Naive thymus-derived CD8-positive, alpha-beta T cell (primary cell): ENCODE measurements around the gene PRKCQ. TPM values are rescaled to one million over a fixed set of nuclear protein-coding genes. Genes with fewer than 3 reads are reported as not detected.

Experiments used
- ATAC-seq, 2 donors: fragments of 150-1000 bp; cut with Tn5 transposase in 1 of 2; sonication (Bioruptor Pico), chemical (Tn5 transposase) in 1 of 2; 1 replicate in 1 of 2; 2 replicates in 1 of 2; pipeline ENCODE4 v1.10.0; 2021; ENCODE audit warnings: mild to moderate bottlenecking in 2 of 2, moderate library complexity in 2 of 2
- POLR2A ChIA-PET: fragments of 350-600 bp; sonication (Branson Sonifier 250); formaldehyde crosslinking; loops from one replicate; lab custom pipeline; 2021; ENCODE audit warnings: antibody characterized with exemption; lab: Charles Lee
- DNase-seq, 10 donors: peaks; one replicate each; pipeline versions ENCODE4 v3.0.0 to v3.0.0-alpha.2; 2020 to 2022
- H3K27ac Mint-ChIP-seq, 10 donors: one replicate each; pipeline ENCODE4 v1.8.0; 2020 to 2022; ENCODE audit warnings: mild to moderate bottlenecking in 10 of 10, mixed read lengths in 10 of 10, moderate library complexity in 4 of 10, inconsistent platforms in 1 of 10
- H3K27me3 Mint-ChIP-seq, 5 donors: one replicate each; pipeline ENCODE4 v1.8.0; 2021 to 2022; ENCODE audit warnings: mixed read lengths in 5 of 5
- H3K36me3 Mint-ChIP-seq, 3 donors: one replicate each; pipeline ENCODE4 v1.8.0; 2020 to 2022; ENCODE audit warnings: mixed read lengths in 3 of 3, mild to moderate bottlenecking in 2 of 3, inconsistent platforms in 1 of 3
- H3K4me1 Mint-ChIP-seq, 4 donors: one replicate each; pipeline ENCODE4 v1.8.0; 2021 to 2022; ENCODE audit warnings: mixed read lengths in 4 of 4
- H3K4me3 Mint-ChIP-seq, 10 donors: one replicate each; pipeline ENCODE4 v1.8.0; 2020 to 2022; ENCODE audit warnings: mild to moderate bottlenecking in 10 of 10, mixed read lengths in 10 of 10, moderate library complexity in 6 of 10, inconsistent platforms in 1 of 10
- H3K9me3 Mint-ChIP-seq, 9 donors: one replicate each; pipeline ENCODE4 v1.8.0; 2020 to 2022; ENCODE audit warnings: mixed read lengths in 9 of 9, mild to moderate bottlenecking in 3 of 9, inconsistent platforms in 1 of 9, moderate library complexity in 1 of 9
- polyA plus RNA-seq, 3 donors: library from polyadenylated mRNA; unstranded; fragments of 300-500 nt; fragmentation: Illumina TruSeq; gene quantifications; one replicate each; pipeline ENCODE4 v1.2.3, GENCODE V29; 2021
- total RNA-seq, 8 experiments: library from RNA in 2 of 8; stranded (reverse) in 2 of 8; gene quantifications; one replicate each; pipeline ENCODE4 v1.2.3 and lab custom pipeline; 2021 to 2026

Gene PRKCQ
- total and polyA plus RNA-seq, 5 experiments from 2014 or later, result 30.9 to 60.0 (median 51.6) TPM

DNA sequence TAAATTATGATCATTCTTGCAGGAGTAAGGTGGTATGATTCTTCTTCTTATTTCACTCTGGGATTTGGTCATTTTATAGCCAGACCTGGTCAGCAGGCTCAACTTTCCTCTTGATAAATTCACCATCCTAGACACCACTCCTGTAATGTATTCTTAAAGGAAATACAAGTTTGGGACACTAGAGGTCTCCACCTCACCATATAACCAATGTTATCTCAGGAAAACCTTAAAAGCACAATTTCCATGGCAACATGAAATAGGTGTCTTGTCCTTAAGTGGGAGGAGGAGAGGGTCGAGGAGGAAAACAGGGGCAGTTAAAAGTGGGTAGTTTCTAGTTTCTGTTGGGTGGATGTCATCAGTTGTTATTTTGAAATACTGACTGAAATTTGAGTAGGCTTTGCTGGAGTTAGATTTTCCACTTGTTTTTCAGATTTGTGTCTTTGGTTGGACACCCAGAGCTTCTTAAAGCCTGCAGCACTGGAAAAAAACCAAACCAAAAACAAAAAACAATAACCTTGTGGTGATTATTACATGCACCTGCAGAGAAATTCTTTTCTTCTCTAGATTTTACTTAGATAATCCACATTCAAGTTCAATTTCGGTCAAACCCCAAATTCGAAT lies 163.1 kb downstream of the PRKCQ start:
- DNase-seq (peak in 4 of 10 donors; percentile 14 to 61 (median 58)), ATAC-seq (peak; percentile 68 to 69)
- Mint-ChIP-seq H3K36me3 (peaks cover 0 to 4% (median 0%) of the 10 kb centered on the region in 3 donors), H3K27ac (no peak overlapping the region), H3K9me3 (no peaks in the 10 kb centered on the region), H3K27me3 (no peaks in the 10 kb centered on the region), H3K4me3 (no peak overlapping the region), H3K4me1 (peaks cover 0 to 2% (median 0%) of the 10 kb centered on the region in 4 donors)
- POLR2A ChIA-PET, result interaction anchor here (0.6 kb wide), 1 partner anchor 232 kb away, joined by 3 read pairs; no protein-coding TSS in a partner anchor

DNA sequence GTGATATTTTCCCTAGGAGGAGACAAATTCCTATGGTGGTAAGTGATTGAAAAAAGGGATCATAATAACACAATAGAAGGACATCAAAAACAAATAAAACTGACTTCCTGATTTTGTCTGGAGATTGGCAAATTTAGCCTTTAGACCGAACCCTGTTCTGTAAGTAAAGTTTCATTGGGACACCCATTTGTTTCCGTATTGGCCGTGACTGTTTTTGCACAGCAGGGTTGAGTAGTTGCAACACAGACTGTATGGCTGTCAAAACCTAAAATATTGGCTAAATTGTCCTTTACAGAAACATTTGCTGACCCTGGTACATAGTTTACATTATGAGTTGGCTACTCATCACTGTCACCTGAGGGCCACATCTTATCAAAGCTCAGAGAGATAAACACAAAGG lies 168.6 kb downstream of the PRKCQ start:
- no peak overlapping the region for H3K4me3 Mint-ChIP-seq
- no peaks in the 10 kb centered on the region for H3K9me3 Mint-ChIP-seq
- H3K27ac Mint-ChIP-seq, result peak overlapping the region in 4 of 10 donors; percentile 9 to 89 (median 77)
- DNase-seq (no peak), ATAC-seq (no peak)
- peaks cover 15 to 39% (median 29%) of the 10 kb centered on the region in 4 donors for H3K4me1 Mint-ChIP-seq
- no peaks in the 10 kb centered on the region for H3K27me3 Mint-ChIP-seq
- POLR2A ChIA-PET, result interaction anchor here (0.6 to 1.2 kb wide), 4 partner anchors 16 to 303 kb away, joined by 3 to 7 read pairs (median 4); no protein-coding TSS in a partner anchor
- no peaks in the 10 kb centered on the region for H3K36me3 Mint-ChIP-seq

DNA sequence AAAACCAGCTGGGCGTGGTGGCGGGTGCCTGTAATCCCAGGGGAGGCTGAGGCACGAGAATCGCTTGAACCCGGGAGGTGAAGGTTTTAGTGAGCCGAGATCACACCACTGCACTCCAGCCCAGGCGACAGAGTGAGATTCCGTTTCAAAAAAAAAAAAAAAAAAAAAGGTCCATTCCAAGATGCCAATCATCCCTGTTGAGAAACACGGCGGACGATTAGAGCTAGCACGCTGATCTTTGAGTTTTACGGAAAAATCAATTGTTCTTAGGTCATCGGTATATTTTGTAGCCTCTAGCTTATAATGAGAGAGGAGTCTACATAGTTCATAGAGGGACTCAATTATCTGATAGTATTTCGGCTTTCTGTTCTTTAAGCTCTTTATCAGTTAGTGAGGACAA lies 169.2 kb downstream of the PRKCQ start:
- peaks cover 15 to 39% (median 29%) of the 10 kb centered on the region in 4 donors for H3K4me1 Mint-ChIP-seq
- no peaks in the 10 kb centered on the region for H3K36me3 Mint-ChIP-seq
- POLR2A ChIA-PET, result interaction anchor here (0.6 to 2.8 kb wide), 7 partner anchors 9 to 726 kb away, joined by 3 to 19 read pairs (median 5); partner anchors contain the start of genes PFKFB3 and TASOR2
- ATAC-seq (no peak), DNase-seq (no peak)
- peak overlapping the region; percentile 84 to 94 (median 91) for H3K27ac Mint-ChIP-seq
- H3K4me3 Mint-ChIP-seq, result peak overlapping the region in 1 of 10 donors; percentile 54
- no peaks in the 10 kb centered on the region for H3K27me3 Mint-ChIP-seq
- H3K9me3 Mint-ChIP-seq, result no peaks in the 10 kb centered on the region

DNA sequence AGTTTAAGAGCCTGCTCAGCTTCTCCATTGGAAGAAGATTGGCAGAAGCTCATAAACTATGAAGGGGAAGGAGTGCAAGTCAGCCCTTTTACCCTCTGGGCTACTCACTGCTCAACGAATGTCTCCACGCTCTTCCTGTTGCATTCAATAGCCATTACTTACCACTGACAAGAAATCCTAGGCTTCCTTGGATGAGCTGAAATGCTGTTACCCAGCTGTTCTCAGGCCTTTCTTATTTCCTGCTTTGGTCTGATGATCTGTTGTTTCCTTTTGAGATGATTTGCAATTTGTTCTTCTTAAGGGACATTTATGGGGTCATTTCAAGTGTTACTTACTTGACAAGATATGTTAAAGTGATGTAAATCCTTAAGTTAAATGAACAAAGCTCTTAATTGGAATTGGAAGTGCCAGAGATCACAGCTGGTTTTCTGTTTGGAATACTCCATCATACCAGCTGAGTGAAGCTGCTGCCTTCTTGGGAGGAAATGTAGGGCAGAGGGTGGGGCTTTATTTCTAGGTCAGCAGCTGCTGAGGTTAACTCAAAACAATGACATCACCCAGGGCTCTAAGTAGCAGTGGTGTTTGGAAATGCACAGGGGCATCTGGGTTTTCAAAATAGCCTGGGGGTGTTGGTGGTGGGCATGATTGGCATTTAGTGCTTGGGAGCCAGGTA lies 170.0 kb downstream of the PRKCQ start:
- POLR2A ChIA-PET, result interaction anchor here (0.6 to 2.8 kb wide), 7 partner anchors 9 to 725 kb away, joined by 3 to 19 read pairs (median 5); partner anchors contain the start of genes PFKFB3 and TASOR2
- Mint-ChIP-seq H3K27me3 (no peaks in the 10 kb centered on the region), H3K4me3 (peak overlapping the region; percentile 13 to 74 (median 54)), H3K27ac (peak overlapping the region; percentile 84 to 94 (median 91)), H3K36me3 (no peaks in the 10 kb centered on the region), H3K4me1 (peaks cover 15 to 39% (median 29%) of the 10 kb centered on the region in 4 donors), H3K9me3 (no peaks in the 10 kb centered on the region)
- DNase-seq (peak in 8 of 10 donors; percentile 9 to 78 (median 46)), ATAC-seq (peak; percentile 92 to 97)

DNA sequence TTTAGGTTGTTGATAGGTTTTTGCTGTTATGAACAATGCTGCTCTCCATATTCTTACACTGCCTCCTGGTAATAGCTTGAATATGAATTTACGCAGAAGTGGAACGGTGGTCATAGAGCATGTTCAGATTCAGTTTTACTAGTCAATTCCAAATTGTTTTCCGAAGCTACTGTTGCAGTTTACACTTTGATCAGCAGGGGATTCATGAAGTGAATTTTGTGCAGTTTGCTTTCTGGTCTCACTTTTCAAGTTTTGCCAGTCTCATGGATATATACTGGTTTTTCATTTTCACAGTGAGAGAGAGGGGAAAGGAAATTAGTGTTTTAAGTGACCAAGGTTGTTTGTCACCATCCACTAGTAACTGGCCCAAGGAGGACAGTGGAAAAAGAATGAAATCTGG lies 171.3 kb downstream of the PRKCQ start:
- POLR2A ChIA-PET, result interaction anchor here (0.5 to 2.8 kb wide), 4 partner anchors 105 to 265 kb away, joined by 3 to 19 read pairs (median 4); partner anchors contain the start of gene PFKFB3
- no peak for DNase-seq
- H3K4me1 Mint-ChIP-seq, result peaks cover 15 to 39% (median 29%) of the 10 kb centered on the region in 4 donors
- peaks cover 0 to 4% (median 0%) of the 10 kb centered on the region in 5 donors for H3K27me3 Mint-ChIP-seq
- no peak for ATAC-seq
- no peaks in the 10 kb centered on the region for H3K36me3 Mint-ChIP-seq
- peak overlapping the region in 7 of 10 donors; percentile 5 to 81 (median 26) for H3K27ac Mint-ChIP-seq
- H3K9me3 Mint-ChIP-seq, result no peaks in the 10 kb centered on the region
- H3K4me3 Mint-ChIP-seq, result peak overlapping the region in 1 of 10 donors; percentile 8

DNA sequence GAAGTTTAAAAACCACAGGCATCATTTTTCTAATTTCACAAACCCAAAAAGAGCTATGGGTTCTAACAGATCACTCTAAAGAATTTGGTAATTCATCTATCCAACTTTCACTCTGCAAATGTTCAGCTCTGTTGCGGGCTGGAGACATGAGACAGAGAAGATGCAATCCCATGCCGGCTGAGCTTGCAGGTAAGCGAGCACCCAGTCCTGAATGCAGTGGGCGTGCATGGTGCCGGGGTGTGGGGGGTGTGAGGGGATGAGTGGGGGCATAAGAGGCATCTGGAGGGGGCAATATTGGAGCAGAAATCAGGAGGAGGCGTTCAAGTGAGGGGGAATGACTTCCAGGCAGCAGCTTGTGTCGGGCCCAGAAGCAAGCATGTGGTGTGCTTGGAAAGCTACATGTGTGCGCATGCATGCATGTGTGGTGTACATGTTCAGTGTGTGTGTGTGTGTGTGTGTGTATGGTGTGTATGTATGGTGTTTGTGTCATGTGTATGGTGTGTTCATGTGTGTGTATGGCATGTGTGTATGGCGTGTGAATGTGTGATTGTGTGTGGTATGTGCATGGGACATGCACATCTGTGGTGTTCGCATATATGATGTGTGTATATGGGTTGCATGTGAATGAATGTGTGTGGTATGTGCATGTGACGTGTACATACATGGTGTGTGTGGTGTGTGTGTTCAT lies 172.9 kb downstream of the PRKCQ start:
- no peak for ATAC-seq
- no peak for DNase-seq
- H3K4me3 Mint-ChIP-seq, result peak overlapping the region in 3 of 10 donors; percentile 19 to 57 (median 36)
- no peaks in the 10 kb centered on the region for H3K9me3 Mint-ChIP-seq
- peaks cover 17 to 43% (median 32%) of the 10 kb centered on the region in 4 donors for H3K4me1 Mint-ChIP-seq
- peaks cover 0 to 4% (median 0%) of the 10 kb centered on the region in 5 donors for H3K27me3 Mint-ChIP-seq
- H3K36me3 Mint-ChIP-seq, result no peaks in the 10 kb centered on the region
- H3K27ac Mint-ChIP-seq, result peak overlapping the region in 2 of 10 donors; percentile 0 to 72
- POLR2A ChIA-PET, result interaction anchor here (0.9 to 2.8 kb wide), 4 partner anchors 8 to 205 kb away, joined by 3 to 14 read pairs (median 4); partner anchors contain the start of gene PFKFB3

DNA sequence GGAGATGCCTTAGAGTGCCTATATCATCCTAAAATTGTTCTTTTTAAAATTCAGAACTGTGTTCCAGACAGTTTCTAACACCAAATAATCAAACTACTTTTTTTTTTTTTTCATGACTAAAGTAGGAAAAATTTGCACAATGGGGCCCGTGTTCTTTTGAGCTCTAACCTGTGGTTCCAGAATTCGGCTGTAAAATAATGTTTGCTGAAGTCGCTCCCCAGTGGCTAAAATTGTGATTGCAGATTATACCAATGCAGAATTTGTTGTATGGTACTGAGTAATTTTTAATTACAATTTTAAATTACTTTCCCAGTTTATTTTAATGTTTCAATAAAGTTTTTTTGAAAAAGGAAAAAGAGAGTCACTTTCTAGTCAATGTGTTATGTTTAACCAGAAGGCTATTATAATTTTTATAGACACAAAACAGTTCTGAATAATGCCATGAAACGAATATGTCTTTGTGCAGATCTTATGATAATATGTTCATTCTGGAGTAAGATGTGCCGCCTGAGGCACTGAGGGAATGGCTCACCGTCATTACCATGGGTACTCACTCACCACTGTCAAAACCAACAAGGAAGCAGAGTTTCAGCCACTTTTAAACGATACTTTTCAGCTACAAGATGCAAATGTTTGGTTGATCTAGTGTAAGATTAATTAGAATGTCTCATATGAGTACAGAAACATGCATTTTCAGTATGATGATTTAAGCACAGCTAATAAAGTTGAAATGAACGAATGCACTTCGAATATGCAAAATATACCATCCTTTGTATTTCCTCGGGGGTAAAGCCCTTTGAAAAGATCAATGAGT lies 173.6 kb downstream of the PRKCQ start:
- Mint-ChIP-seq H3K9me3 (no peaks in the 10 kb centered on the region), H3K36me3 (no peaks in the 10 kb centered on the region), H3K4me1 (peaks cover 23 to 47% (median 37%) of the 10 kb centered on the region in 4 donors), H3K27me3 (peaks cover 0 to 4% (median 0%) of the 10 kb centered on the region in 5 donors), H3K27ac (peak overlapping the region in 3 of 10 donors; percentile 0 to 72 (median 66)), H3K4me3 (peak overlapping the region in 3 of 10 donors; percentile 3 to 57 (median 19))
- DNase-seq, result peak in 3 of 10 donors; percentile 27 to 40 (median 40)
- ATAC-seq, result no peak
- POLR2A ChIA-PET, result interaction anchor here (0.8 to 2.8 kb wide), 8 partner anchors 9 to 271 kb away, joined by 3 to 14 read pairs (median 3); partner anchors contain the start of gene PFKFB3

DNA sequence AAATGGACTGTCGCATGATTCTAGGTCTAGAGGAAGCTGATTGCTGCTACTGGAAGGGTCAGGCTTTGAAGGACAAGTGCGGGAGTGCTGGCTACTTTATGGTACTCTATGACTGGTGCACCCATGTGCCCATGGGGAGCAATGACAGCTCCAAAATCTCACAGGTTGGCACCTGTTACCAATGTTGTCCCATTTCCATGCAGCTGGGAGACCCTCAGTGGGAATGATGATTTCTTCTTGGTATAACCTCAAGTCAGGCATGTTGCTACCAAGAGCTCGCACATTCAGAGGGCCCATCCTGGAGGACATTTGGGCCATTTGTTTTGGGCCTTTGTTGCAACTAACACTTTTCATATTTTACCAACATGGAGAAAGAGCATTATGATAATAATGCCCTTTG lies 174.4 kb downstream of the PRKCQ start:
- ATAC-seq (no peak), DNase-seq (no peak)
- Mint-ChIP-seq H3K27me3 (peaks cover 0 to 4% (median 0%) of the 10 kb centered on the region in 5 donors), H3K4me1 (peaks cover 23 to 47% (median 35%) of the 10 kb centered on the region in 4 donors), H3K27ac (peak overlapping the region in 1 of 10 donors; percentile 9), H3K36me3 (no peaks in the 10 kb centered on the region), H3K9me3 (no peaks in the 10 kb centered on the region), H3K4me3 (no peak overlapping the region)
- POLR2A ChIA-PET, result interaction anchor here (0.8 to 2.8 kb wide), 7 partner anchors 23 to 272 kb away, joined by 3 to 14 read pairs (median 3); partner anchors contain the start of gene PFKFB3

DNA sequence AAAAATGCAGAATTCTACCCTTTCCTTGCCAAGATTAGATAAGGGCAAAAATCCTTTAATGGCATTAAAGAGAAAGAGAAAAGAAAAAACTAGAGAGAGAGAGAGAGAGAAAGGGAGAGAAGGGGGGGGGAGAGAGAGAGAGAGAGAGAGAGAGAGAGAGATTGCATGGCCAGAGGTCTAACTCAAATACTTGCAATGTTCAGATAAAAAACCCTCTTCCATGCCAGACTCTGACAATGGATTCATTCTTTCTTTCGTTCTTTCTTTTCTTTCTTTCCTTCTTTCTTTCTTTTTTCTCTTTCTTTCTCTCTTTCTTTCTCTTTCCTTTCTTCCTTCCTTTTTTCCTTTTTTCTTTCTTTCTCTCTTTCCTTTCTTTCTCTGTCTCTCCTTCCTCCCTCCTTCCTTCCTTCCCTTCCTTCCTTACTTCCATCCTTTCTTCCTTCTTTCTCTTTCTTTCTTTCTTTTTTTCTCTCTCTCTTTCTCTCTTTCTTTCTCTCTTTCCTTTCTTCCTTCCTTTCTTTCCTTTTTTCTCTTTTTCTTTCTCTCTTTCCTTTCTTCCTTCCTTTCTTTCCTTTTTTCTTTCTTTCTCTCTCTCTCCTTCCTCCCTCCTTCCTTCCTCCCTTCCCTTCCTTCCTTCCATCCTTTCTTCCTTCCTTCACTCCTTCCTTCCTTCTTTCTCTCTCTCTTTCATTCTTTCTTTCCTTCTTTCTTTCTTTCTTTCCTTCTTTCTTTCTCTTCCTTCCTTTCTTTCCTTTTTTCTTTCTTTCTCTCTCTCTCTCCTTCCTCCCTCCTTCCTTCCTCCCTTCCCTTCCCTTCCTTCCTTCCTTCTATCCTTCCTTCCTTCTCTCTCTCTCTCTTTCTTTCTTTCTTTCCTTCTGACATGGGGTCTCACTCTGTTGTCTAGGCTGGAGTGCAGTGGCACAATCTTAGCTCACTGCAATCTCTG lies 175.7 kb downstream of the PRKCQ start:
- H3K4me1 Mint-ChIP-seq, result peaks cover 14 to 47% (median 23%) of the 10 kb centered on the region in 4 donors
- DNase-seq, result no peak
- H3K4me3 Mint-ChIP-seq, result no peak overlapping the region
- H3K27me3 Mint-ChIP-seq, result peaks cover 0 to 4% (median 0%) of the 10 kb centered on the region in 5 donors
- no peak for ATAC-seq
- no peaks in the 10 kb centered on the region for H3K9me3 Mint-ChIP-seq
- no peaks in the 10 kb centered on the region for H3K36me3 Mint-ChIP-seq
- POLR2A ChIA-PET, result interaction anchor here (1.6 to 2.8 kb wide), 3 partner anchors 202 to 241 kb away, joined by 4 to 14 read pairs (median 5); partner anchors contain the start of gene PFKFB3
- peak overlapping the region in 3 of 10 donors; percentile 60 to 84 (median 73) for H3K27ac Mint-ChIP-seq

DNA sequence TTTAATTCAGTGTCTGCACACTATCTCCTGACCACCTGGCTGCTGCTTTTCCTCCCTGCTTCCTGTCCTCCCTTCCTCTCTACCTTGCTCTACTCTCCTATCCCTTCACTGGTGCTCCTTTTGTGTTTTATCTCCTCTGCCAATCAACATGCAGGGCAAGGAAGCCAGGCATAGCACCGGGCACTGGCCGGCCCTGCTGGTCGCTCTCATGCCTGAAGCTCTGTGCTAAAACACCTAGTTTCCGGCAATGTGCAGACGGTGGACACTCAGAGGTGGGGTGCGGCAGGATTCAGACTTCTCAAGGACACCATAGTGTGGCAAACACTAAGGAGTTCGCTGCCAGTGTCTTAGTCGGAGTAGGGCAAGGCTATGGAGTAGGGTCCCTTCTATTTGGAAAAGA lies 177.1 kb downstream of the PRKCQ start:
- Mint-ChIP-seq H3K27me3 (peaks cover 0 to 4% (median 0%) of the 10 kb centered on the region in 5 donors), H3K4me3 (no peak overlapping the region), H3K4me1 (peaks cover 12 to 50% (median 18%) of the 10 kb centered on the region in 4 donors), H3K27ac (peak overlapping the region in 1 of 10 donors; percentile 86), H3K36me3 (no peaks in the 10 kb centered on the region), H3K9me3 (no peaks in the 10 kb centered on the region)
- POLR2A ChIA-PET, result interaction anchor here (1.4 to 5.2 kb wide), 5 partner anchors 55 to 296 kb away, joined by 4 to 61 read pairs (median 6); partner anchors contain the start of gene PFKFB3
- ATAC-seq (no peak), DNase-seq (no peak)
